ENCODE results near the gene DNAH14.
"Not testable (repeated sequence)": the region's sequence is repeated elsewhere in the genome, so short reads cannot be mapped to it uniquely, and the experiment has no call there.

Gene DNAH14

DNA sequence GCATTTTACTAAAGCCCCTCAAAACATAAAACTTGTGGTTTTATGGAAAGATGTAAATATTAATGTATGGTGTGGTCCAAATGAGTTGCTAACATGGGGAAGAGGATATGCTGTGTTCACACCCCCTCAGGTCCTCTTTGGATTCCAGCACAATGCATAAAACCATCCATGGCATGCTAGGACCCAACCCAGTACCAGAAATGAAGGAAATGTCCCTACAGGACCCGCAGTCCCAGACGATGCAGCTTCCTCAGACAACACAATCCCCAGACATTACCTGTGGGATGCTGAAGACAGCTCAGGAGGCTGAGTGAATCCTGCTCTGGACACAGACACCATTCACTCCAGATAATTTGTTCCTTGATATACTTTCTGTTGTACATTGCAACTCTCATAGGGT is 296.2 kb downstream of the DNAH14 start:
- Histone ChIP-seq H3K9me3 (ENCODE audit: insufficient read depth, low read length) (peaks cover 17% of the 10 kb centered on the region; the same call in 1 of the 2 replicates), H3K4me3 (ENCODE audit: insufficient read length, low read depth) (no peak overlapping the region), H3K9ac (ENCODE audit: insufficient read length, low read depth) (no peak overlapping the region), H3K4me1 (ENCODE audit: insufficient read depth, insufficient read length) (no peaks in the 10 kb centered on the region), H3K27me3 (ENCODE audit: insufficient read depth, insufficient read length) (no peaks in the 10 kb centered on the region), H3K36me3 (ENCODE audit: insufficient read depth, insufficient read length, low read length) (no peaks in the 10 kb centered on the region)
- no peak for DNase-seq (ENCODE audit: low read depth, low spot score)
- no peak for TF ChIP-seq ZNF274 (IDR thresholded peaks at IDR 0.05; ENCODE audit: low read depth, low read length)
- TF ChIP-seq YY1 (IDR thresholded peaks at IDR 0.05; ENCODE audit: insufficient read depth, insufficient read length): no peak
- no peak for TF ChIP-seq SUZ12 (IDR thresholded peaks at IDR 0.05; ENCODE audit: extremely low read depth, insufficient read depth, insufficient read length)

DNA sequence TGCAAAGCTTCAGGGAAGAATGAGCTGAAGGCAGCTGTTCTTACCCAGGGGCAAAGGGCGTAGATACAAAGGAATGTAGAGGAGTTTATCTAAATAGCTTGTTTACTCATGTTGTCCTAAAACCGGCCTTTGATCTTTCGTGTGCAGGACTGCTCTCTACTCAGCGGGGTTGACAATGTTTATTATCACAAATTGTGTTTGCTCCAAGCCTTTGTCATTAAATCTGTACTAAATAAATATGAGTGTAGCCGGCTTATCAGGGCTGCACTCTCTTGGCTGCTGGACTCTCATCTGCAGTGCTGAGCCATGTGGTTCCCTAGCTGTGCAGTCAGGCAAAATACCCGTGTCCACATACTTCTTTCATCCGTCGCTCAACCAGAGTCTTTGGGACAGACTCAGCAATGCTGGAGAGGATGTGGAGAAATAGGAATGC is 299.4 kb downstream of the DNAH14 start:
- H3K9me3 ChIP-seq (ENCODE audit: insufficient read depth, low read length): no peaks in the 10 kb centered on the region
- no peak for DNase-seq (ENCODE audit: low read depth, low spot score)
- H3K9ac ChIP-seq (ENCODE audit: insufficient read length, low read depth): no peak overlapping the region
- H3K4me3 ChIP-seq (ENCODE audit: insufficient read length, low read depth): no peak overlapping the region
- no peaks in the 10 kb centered on the region for H3K36me3 ChIP-seq (ENCODE audit: insufficient read depth, insufficient read length, low read length)
- H3K4me1 ChIP-seq (ENCODE audit: insufficient read depth, insufficient read length): no peaks in the 10 kb centered on the region
- TF ChIP-seq SUZ12 (IDR thresholded peaks at IDR 0.05; ENCODE audit: extremely low read depth, insufficient read depth, insufficient read length) (no peak), YY1 (IDR thresholded peaks at IDR 0.05; ENCODE audit: insufficient read depth, insufficient read length) (no peak), ZNF274 (IDR thresholded peaks at IDR 0.05; ENCODE audit: low read depth, low read length) (no peak)
- no peaks in the 10 kb centered on the region for H3K27me3 ChIP-seq (ENCODE audit: insufficient read depth, insufficient read length)

DNA sequence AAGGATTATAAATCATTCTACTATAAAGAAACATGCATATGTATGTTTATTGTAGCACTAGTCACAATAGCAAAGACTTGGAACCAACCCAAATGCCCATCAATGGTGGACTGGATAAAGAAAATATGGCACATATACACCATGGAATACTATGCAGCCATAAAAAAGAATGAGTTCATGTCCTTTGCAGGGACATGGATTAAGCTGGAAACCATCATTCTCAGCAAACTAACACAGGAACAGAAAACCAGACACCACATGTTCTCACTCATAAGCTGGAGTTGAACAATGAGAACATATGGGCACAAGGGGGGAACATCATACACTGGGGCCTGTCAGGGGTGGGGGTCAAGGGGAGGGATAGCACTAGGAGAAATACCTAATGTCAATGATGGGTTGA is 300.0 kb downstream of the DNAH14 start:
- not testable (repeated sequence) for H3K9me3 ChIP-seq (ENCODE audit: insufficient read depth, low read length); H3K36me3 ChIP-seq (ENCODE audit: insufficient read depth, insufficient read length, low read length); H3K9ac ChIP-seq (ENCODE audit: insufficient read length, low read depth); H3K4me1 ChIP-seq (ENCODE audit: insufficient read depth, insufficient read length); H3K4me3 ChIP-seq (ENCODE audit: insufficient read length, low read depth); DNase-seq (ENCODE audit: low read depth, low spot score); H3K27me3 ChIP-seq (ENCODE audit: insufficient read depth, insufficient read length)

DNA sequence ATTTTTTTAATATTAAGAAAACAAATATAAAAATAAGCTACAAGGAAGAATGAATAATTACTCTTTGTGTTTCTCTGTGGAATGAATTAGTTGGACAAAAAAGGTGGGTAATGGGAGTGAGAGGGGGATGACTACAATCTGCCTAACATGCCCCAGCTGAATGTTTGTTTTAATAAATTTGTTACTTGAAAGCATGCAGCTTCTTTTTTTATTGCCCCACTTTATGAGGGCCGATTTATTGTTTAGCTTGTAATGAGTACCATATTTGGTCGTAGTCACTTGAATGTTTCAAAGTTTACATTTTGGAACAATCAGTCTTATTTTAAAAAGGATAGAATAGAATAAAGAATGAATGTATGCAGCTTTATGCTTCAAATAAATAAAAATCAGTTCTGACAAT is 301.0 kb downstream of the DNAH14 start:
- Histone ChIP-seq H3K4me1 (ENCODE audit: insufficient read depth, insufficient read length) (no peaks in the 10 kb centered on the region), H3K4me3 (ENCODE audit: insufficient read length, low read depth) (no peak overlapping the region), H3K9ac (ENCODE audit: insufficient read length, low read depth) (no peak overlapping the region), H3K27me3 (ENCODE audit: insufficient read depth, insufficient read length) (no peaks in the 10 kb centered on the region), H3K9me3 (ENCODE audit: insufficient read depth, low read length) (no peaks in the 10 kb centered on the region), H3K36me3 (ENCODE audit: insufficient read depth, insufficient read length, low read length) (no peaks in the 10 kb centered on the region)
- TF ChIP-seq YY1 (IDR thresholded peaks at IDR 0.05; ENCODE audit: insufficient read depth, insufficient read length) (no peak), ZNF274 (IDR thresholded peaks at IDR 0.05; ENCODE audit: low read depth, low read length) (no peak), SUZ12 (IDR thresholded peaks at IDR 0.05; ENCODE audit: extremely low read depth, insufficient read depth, insufficient read length) (no peak)
- DNase-seq (ENCODE audit: low read depth, low spot score): no peak

DNA sequence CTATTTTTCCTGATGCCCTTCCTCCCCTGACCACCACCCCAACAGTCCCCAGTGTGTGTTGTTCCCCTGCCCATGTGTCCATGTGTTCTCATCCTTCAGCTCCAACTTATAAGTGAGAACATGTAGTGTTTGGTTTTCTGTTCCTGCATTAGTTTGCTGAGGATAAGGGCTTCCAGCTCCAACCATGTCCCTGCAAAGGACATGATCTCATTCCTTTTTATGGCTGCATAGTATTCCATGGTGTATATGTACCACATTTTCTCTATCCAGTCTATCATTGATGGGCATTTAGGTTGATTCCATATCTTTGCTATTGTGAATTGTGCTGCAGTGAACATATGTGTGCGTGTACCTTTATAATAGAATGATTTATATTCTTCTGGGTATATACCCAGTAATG is 303.5 kb downstream of the DNAH14 start:
- H3K9ac ChIP-seq (ENCODE audit: insufficient read length, low read depth); DNase-seq (ENCODE audit: low read depth, low spot score); H3K4me1 ChIP-seq (ENCODE audit: insufficient read depth, insufficient read length); H3K27me3 ChIP-seq (ENCODE audit: insufficient read depth, insufficient read length); H3K36me3 ChIP-seq (ENCODE audit: insufficient read depth, insufficient read length, low read length); H3K4me3 ChIP-seq (ENCODE audit: insufficient read length, low read depth); H3K9me3 ChIP-seq (ENCODE audit: insufficient read depth, low read length): not testable (repeated sequence)

DNA sequence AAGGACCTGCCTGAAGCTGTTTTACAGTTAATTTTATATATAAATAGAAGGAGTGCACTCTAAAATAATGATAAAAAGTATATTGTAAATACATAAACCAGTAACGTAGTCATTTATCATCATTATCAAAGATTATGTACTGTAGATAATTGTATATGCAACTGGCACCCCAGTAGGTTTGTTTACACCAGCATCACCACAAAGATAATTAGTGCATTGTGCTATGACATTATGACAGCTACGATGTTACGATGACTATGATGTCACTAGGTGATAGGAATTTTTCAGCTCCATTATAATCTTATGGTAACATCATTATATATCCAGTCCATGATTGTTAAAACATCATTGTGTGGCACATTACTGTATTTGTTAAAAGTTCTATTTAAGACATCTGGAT is 313.1 kb downstream of the DNAH14 start:
- DNase-seq (ENCODE audit: low read depth, low spot score): no peak
- Histone ChIP-seq H3K9me3 (ENCODE audit: insufficient read depth, low read length) (peaks cover 10% of the 10 kb centered on the region; the same call in 1 of the 2 replicates), H3K27me3 (ENCODE audit: insufficient read depth, insufficient read length) (no peaks in the 10 kb centered on the region), H3K9ac (ENCODE audit: insufficient read length, low read depth) (no peak overlapping the region), H3K36me3 (ENCODE audit: insufficient read depth, insufficient read length, low read length) (peaks cover 5% of the 10 kb centered on the region), H3K4me1 (ENCODE audit: insufficient read depth, insufficient read length) (no peaks in the 10 kb centered on the region), H3K4me3 (ENCODE audit: insufficient read length, low read depth) (no peak overlapping the region)
- TF ChIP-seq YY1 (IDR thresholded peaks at IDR 0.05; ENCODE audit: insufficient read depth, insufficient read length) (no peak), ZNF274 (IDR thresholded peaks at IDR 0.05; ENCODE audit: low read depth, low read length) (no peak), SUZ12 (IDR thresholded peaks at IDR 0.05; ENCODE audit: extremely low read depth, insufficient read depth, insufficient read length) (no peak)

DNA sequence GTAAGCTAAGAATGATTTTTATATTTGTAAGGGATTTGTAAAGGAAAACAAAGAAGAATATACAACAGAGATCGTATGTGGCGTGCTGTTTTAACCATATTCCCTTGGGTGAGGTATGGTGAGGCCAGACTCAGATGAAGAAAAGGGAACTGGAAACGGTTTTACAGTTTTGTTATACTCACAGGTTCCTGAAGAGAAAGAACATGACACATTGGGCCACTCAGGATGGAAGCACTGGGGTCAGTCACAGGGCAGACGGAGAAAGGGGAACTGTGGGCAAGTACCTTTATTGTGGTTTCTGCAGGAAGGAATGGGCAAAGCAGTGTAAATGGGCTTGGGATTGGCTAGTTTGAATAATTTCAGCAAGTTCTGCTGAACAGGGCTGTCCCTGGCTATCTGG is 321.0 kb downstream of the DNAH14 start:
- no peak for TF ChIP-seq ZNF274 (IDR thresholded peaks at IDR 0.05; ENCODE audit: low read depth, low read length)
- no peak for TF ChIP-seq YY1 (IDR thresholded peaks at IDR 0.05; ENCODE audit: insufficient read depth, insufficient read length)
- no peak for TF ChIP-seq SUZ12 (IDR thresholded peaks at IDR 0.05; ENCODE audit: extremely low read depth, insufficient read depth, insufficient read length)
- Histone ChIP-seq H3K4me3 (ENCODE audit: insufficient read length, low read depth) (no peak overlapping the region), H3K9ac (ENCODE audit: insufficient read length, low read depth) (no peak overlapping the region), H3K4me1 (ENCODE audit: insufficient read depth, insufficient read length) (no peaks in the 10 kb centered on the region), H3K36me3 (ENCODE audit: insufficient read depth, insufficient read length, low read length) (no peaks in the 10 kb centered on the region), H3K9me3 (ENCODE audit: insufficient read depth, low read length) (no peaks in the 10 kb centered on the region), H3K27me3 (ENCODE audit: insufficient read depth, insufficient read length) (no peaks in the 10 kb centered on the region)
- no peak for DNase-seq (ENCODE audit: low read depth, low spot score)

DNA sequence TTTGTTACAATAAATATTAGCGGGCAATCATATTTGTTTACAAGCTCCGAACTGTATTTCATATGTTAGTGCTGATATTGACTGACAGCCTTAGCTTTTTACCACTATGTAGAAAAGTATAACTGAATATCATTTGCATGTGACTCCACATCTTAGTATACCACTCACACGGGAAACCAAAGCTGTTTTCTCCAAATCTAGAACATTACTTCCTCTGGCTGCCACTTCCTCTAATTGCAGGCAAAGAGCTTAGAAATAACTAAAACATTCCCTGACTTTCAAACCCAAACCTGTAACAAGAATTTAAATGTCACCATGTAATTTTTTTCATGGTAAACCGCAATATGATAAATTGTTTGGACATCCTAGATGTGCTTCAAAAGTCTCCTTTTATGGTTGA is 323.7 kb downstream of the DNAH14 start:
- H3K4me1 ChIP-seq (ENCODE audit: insufficient read depth, insufficient read length): no peaks in the 10 kb centered on the region
- no peaks in the 10 kb centered on the region for H3K9me3 ChIP-seq (ENCODE audit: insufficient read depth, low read length)
- H3K4me3 ChIP-seq (ENCODE audit: insufficient read length, low read depth): no peak overlapping the region
- no peaks in the 10 kb centered on the region for H3K36me3 ChIP-seq (ENCODE audit: insufficient read depth, insufficient read length, low read length)
- TF ChIP-seq YY1 (IDR thresholded peaks at IDR 0.05; ENCODE audit: insufficient read depth, insufficient read length) (no peak), ZNF274 (IDR thresholded peaks at IDR 0.05; ENCODE audit: low read depth, low read length) (no peak), SUZ12 (IDR thresholded peaks at IDR 0.05; ENCODE audit: extremely low read depth, insufficient read depth, insufficient read length) (no peak)
- DNase-seq (ENCODE audit: low read depth, low spot score): no peak
- no peaks in the 10 kb centered on the region for H3K27me3 ChIP-seq (ENCODE audit: insufficient read depth, insufficient read length)
- H3K9ac ChIP-seq (ENCODE audit: insufficient read length, low read depth): no peak overlapping the region

All from NT2/D1 (cell line).